Renal cortex interstitium (tissue), 15 donors: ENCODE results near the gene GINS2. TPM values are rescaled to one million over a fixed set of nuclear protein-coding genes. Genes with fewer than 3 reads are reported as not detected.

Source experiments
- DNase-seq, 11 donors: peaks; one replicate each; pipeline ENCODE4 v3.0.0-alpha.2; 2013; ENCODE audit warnings: low read depth in 9 of 11, low spot score in 4 of 11; ENCODE audit errors: extremely low read depth in 1 of 11
- long read RNA-seq, 16 experiments: transcript quantifications; one replicate each; lab custom pipeline, GENCODE V29; 2026
- polyA plus RNA-seq, 3 donors: library from polyadenylated mRNA; unstranded; fragments of 120-200 nt; gene quantifications; one replicate each; pipeline ENCODE4 v1.2.1, GENCODE V29; 2013; ENCODE audit not compliant: insufficient read length in 3 of 3

The GINS2 gene
- 10 to 100 TPM; 16.8 to 23.8 (median 20.0) TPM for polyA plus RNA-seq
- long read RNA-seq, donor 1, transcript GINS2-201 (5 exons, 2,673 nt): major isoform, 11 of 11 reads
- long read RNA-seq, donor 1, partial matches to known transcripts: 0 of 11 reads
- long read RNA-seq, donor 1, other reads (novel, unspliced or antisense): 0 of 11 reads
- long read RNA-seq, donor 2, transcript GINS2-201 (5 exons, 2,673 nt): major isoform, 14 of 14 reads
- long read RNA-seq, donor 2, partial matches to known transcripts: 0 of 14 reads
- long read RNA-seq, donor 2, other reads (novel, unspliced or antisense): 0 of 14 reads
- long read RNA-seq, donor 3, transcript GINS2-201 (5 exons, 2,673 nt): major isoform, 25 of 25 reads
- long read RNA-seq, donor 3, partial matches to known transcripts: 0 of 25 reads
- long read RNA-seq, donor 3, other reads (novel, unspliced or antisense): 0 of 25 reads
- long read RNA-seq, donor 4, transcript GINS2-201 (5 exons, 2,673 nt): major isoform, 24 of 24 reads
- long read RNA-seq, donor 4, partial matches to known transcripts: 0 of 24 reads
- long read RNA-seq, donor 4, other reads (novel, unspliced or antisense): 0 of 24 reads
- long read RNA-seq, donor 5: 0 reads
- long read RNA-seq, donor 6, transcript GINS2-201 (5 exons, 2,673 nt): major isoform, 22 of 22 reads
- long read RNA-seq, donor 6, partial matches to known transcripts: 0 of 22 reads
- long read RNA-seq, donor 6, other reads (novel, unspliced or antisense): 0 of 22 reads
- long read RNA-seq, donor 7, transcript GINS2-201 (5 exons, 2,673 nt): major isoform, 42 of 42 reads
- long read RNA-seq, donor 7, partial matches to known transcripts: 0 of 42 reads
- long read RNA-seq, donor 7, other reads (novel, unspliced or antisense): 0 of 42 reads
- long read RNA-seq, donor 8: 0 reads
- long read RNA-seq, donor 9, transcript GINS2-201 (5 exons, 2,673 nt): major isoform, 15 of 15 reads
- long read RNA-seq, donor 9, partial matches to known transcripts: 0 of 15 reads
- long read RNA-seq, donor 9, other reads (novel, unspliced or antisense): 0 of 15 reads
- long read RNA-seq, donor 10, transcript GINS2-201 (5 exons, 2,673 nt): major isoform, 16 of 16 reads
- long read RNA-seq, donor 10, partial matches to known transcripts: 0 of 16 reads
- long read RNA-seq, donor 10, other reads (novel, unspliced or antisense): 0 of 16 reads
- long read RNA-seq, donor 11, transcript GINS2-201 (5 exons, 2,673 nt): major isoform, 16 of 16 reads
- long read RNA-seq, donor 11, partial matches to known transcripts: 0 of 16 reads
- long read RNA-seq, donor 11, other reads (novel, unspliced or antisense): 0 of 16 reads
- long read RNA-seq, donor 12, partial matches to known transcripts: 0 of 4 reads
- long read RNA-seq, donor 12, other reads (novel, unspliced or antisense): 0 of 4 reads
- long read RNA-seq, donor 13: 0 reads
- long read RNA-seq, donor 14, transcript GINS2-201 (5 exons, 2,673 nt): major isoform, 14 of 14 reads
- long read RNA-seq, donor 14, partial matches to known transcripts: 0 of 14 reads
- long read RNA-seq, donor 14, other reads (novel, unspliced or antisense): 0 of 14 reads
- long read RNA-seq, donor 15, transcript GINS2-201 (5 exons, 2,673 nt): major isoform, 7 of 15 reads
- long read RNA-seq, donor 15, partial matches to known transcripts: 8 of 15 reads
- long read RNA-seq, donor 15, other reads (novel, unspliced or antisense): 0 of 15 reads
- long read RNA-seq, donor 16, transcript GINS2-201 (5 exons, 2,673 nt): major isoform, 48 of 48 reads
- long read RNA-seq, donor 16, partial matches to known transcripts: 0 of 48 reads
- long read RNA-seq, donor 16, other reads (novel, unspliced or antisense): 0 of 48 reads

- peak; percentile 33 to 86 (median 80) for DNase-seq
These were observed at the start of gene GINS2 for GRCh38 chr16:85688586-85689284. GINS2 (minus strand) TSS chr16:85688954; CDS start chr16:85688898, 56 bp downstream.

GRCh38 chr16:85736921-85737320, 48.2 kb upstream of the GINS2 start:
- no peak for DNase-seq

- DNase-seq: no peak
These were observed 47.2 kb upstream of the GINS2 start for GRCh38 chr16:85735946-85736345.

GRCh38 chr16:85735225-85735635, 46.5 kb upstream of the GINS2 start:
- DNase-seq: no peak

- DNase-seq: no peak
These were observed 45.7 kb upstream of the GINS2 start for GRCh38 chr16:85734311-85735017.

- DNase-seq: no peak
These were observed 45.1 kb upstream of the GINS2 start for GRCh38 chr16:85733839-85734170.

GRCh38 chr16:85733155-85733838, 44.5 kb upstream of the GINS2 start:
- no peak for DNase-seq

GRCh38 chr16:85731179-85731578, 42.4 kb upstream of the GINS2 start:
- DNase-seq: no peak

GRCh38 chr16:85730186-85730465, 41.4 kb upstream of the GINS2 start:
- no peak for DNase-seq

GRCh38 chr16:85729452-85730185, 40.9 kb upstream of the GINS2 start:
- no peak for DNase-seq

GRCh38 chr16:85728879-85729278, 40.1 kb upstream of the GINS2 start:
- no peak for DNase-seq

GRCh38 chr16:85724936-85725335, 36.2 kb upstream of the GINS2 start:
- no peak for DNase-seq

GRCh38 chr16:85724126-85724879, 35.5 kb upstream of the GINS2 start:
- DNase-seq: peak in 1 of 11 donors; percentile 38

- no peak for DNase-seq
These were observed 33.6 kb upstream of the GINS2 start for GRCh38 chr16:85722128-85722893.

GRCh38 chr16:85720302-85720637, 31.5 kb upstream of the GINS2 start:
- no peak for DNase-seq
